ENCODE measurements around the gene ESAM. TPM values are rescaled to one million over a fixed set of nuclear protein-coding genes. Genes with fewer than 3 reads are reported as not detected.

ESAM gene
- 13.3 TPM for total RNA-seq
- 66.2 TPM for polyA plus RNA-seq

- under 1% methylated on average over 55 of the region's 55 CpGs for WGBS
- peaks cover under 1% of the 10 kb centered on the region for H3K36me3 ChIP-seq (ENCODE audit: insufficient read depth)
- DNase-seq (ENCODE audit: extremely low spot score), result no peak
- peak within 1 kb of the TSS; percentile 33 for H3K4me3 ChIP-seq (ENCODE audit: low read depth, low read length)
- peak within 1 kb of the TSS; percentile 48 for H3K27ac ChIP-seq (ENCODE audit: low read depth)
- H3K4me1 ChIP-seq (ENCODE audit: insufficient read depth), result no peaks in the 10 kb centered on the region
Measured at GRCh38 chr11:124762105-124762623, at the start of gene ESAM. ESAM (minus strand) TSS chr11:124762290; CDS start chr11:124762154, 136 bp downstream.

- no peaks in the 10 kb centered on the region for H3K4me1 ChIP-seq (ENCODE audit: insufficient read depth)
- H3K27ac ChIP-seq (ENCODE audit: low read depth), result no peak overlapping the region
- H3K4me3 ChIP-seq (ENCODE audit: low read depth, low read length), result no peak overlapping the region
- WGBS, result 77% methylated on average over 10 of the region's 10 CpGs
- peaks cover 2% of the 10 kb centered on the region for H3K36me3 ChIP-seq (ENCODE audit: insufficient read depth)
- DNase-seq (ENCODE audit: extremely low spot score), result no peak
Measured at GRCh38 chr11:124811399-124812125, 49.5 kb upstream of the ESAM start.

GRCh38 chr11:124807660-124808270 is 45.7 kb upstream of the ESAM start:
- H3K4me3 ChIP-seq (ENCODE audit: low read depth, low read length), result no peak overlapping the region
- no peak for DNase-seq (ENCODE audit: extremely low spot score)
- H3K4me1 ChIP-seq (ENCODE audit: insufficient read depth), result no peaks in the 10 kb centered on the region
- H3K36me3 ChIP-seq (ENCODE audit: insufficient read depth), result no peaks in the 10 kb centered on the region
- H3K27ac ChIP-seq (ENCODE audit: low read depth), result no peak overlapping the region
- WGBS, result 82% methylated on average over 6 of the region's 6 CpGs

DNA sequence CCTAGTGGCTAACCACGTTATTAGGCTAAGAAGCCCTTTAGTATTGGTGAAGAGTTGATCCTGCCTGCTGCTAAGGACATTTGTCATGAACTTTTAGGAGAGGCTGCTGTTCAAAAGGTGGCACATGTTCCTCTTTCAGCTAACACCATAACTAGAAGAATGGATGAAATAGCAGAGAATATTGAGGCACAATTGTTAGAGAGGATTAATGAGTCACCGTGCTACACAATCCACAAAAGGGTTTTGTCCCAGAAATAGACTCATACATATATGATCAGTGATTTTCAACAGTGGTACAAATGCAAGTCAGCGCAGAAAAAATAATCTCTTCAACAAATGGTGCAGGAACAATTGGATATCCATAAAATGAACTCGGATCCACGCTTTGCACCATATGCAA is 45.1 kb upstream of the ESAM start:
- no peaks in the 10 kb centered on the region for H3K36me3 ChIP-seq (ENCODE audit: insufficient read depth)
- H3K27ac ChIP-seq (ENCODE audit: low read depth), result no peak overlapping the region
- H3K4me1 ChIP-seq (ENCODE audit: insufficient read depth), result no peaks in the 10 kb centered on the region
- no peak overlapping the region for H3K4me3 ChIP-seq (ENCODE audit: low read depth, low read length)
- DNase-seq (ENCODE audit: extremely low spot score), result no peak
- WGBS, result 93% methylated on average over 5 of the region's 5 CpGs

DNA sequence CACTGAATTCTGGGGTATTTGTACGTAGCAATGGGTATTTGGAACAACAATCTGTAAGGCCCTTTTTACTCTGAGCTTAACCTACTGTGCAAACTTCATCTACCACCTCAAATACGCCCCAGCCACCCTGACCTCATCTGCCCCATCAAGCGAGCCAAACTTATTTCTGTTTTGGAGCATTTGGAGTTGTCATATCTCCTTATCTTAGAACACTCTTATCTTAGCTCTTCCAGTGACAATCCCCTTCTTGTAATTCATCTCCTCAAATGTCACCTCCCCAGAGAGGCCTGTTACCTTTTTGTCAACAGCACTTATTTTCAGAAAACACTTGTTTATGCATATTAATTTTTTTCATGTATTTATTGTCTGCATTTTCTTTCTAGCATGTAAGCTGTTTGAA is 42.8 kb upstream of the ESAM start:
- Histone ChIP-seq H3K4me1 (ENCODE audit: insufficient read depth) (no peaks in the 10 kb centered on the region), H3K36me3 (ENCODE audit: insufficient read depth) (no peaks in the 10 kb centered on the region), H3K4me3 (ENCODE audit: low read depth, low read length) (no peak overlapping the region), H3K27ac (ENCODE audit: low read depth) (no peak overlapping the region)
- DNase-seq (ENCODE audit: extremely low spot score), result no peak
- WGBS, result 90% methylated on average over 3 of the region's 3 CpGs

DNA sequence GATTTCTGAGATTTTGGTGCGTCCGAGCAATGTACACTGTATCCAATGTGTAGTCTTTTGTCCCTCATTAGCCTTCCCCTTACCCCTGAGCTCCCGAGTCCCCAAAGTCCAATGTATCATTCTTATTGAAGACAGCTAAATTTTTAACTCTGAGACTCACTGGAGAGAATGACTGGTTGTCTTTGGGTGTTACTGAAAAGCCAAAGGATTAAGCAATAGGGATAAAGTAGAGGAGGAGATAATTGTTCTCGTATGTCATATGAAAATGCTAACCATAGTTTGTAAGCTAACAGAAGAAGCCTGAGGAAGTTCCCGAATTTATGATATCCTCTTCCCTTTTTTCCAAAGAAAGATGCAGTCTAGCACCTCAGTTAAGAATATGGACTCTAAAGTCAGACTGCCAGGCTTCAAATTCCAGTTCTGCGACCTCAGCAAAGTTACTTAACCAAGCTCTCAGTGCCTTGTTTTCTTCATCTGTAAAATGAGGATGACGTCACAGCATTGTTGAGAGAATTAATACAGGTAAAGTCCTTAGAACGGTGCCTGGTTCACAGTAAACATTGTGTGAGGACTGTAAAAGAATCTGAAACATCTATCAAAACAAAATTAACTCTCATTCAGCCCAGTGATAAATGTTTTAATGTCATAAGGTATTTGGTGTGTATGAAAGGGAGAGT is 39.7 kb upstream of the ESAM start:
- Histone ChIP-seq H3K36me3 (ENCODE audit: insufficient read depth) (no peaks in the 10 kb centered on the region), H3K27ac (ENCODE audit: low read depth) (no peak overlapping the region), H3K4me3 (ENCODE audit: low read depth, low read length) (no peak overlapping the region), H3K4me1 (ENCODE audit: insufficient read depth) (no peaks in the 10 kb centered on the region)
- 70% methylated on average over 8 of the region's 8 CpGs for WGBS
- no peak for DNase-seq (ENCODE audit: extremely low spot score)

- DNase-seq (ENCODE audit: extremely low spot score), result no peak
- Histone ChIP-seq H3K36me3 (ENCODE audit: insufficient read depth) (no peaks in the 10 kb centered on the region), H3K4me3 (ENCODE audit: low read depth, low read length) (peak overlapping the region; percentile 86), H3K4me1 (ENCODE audit: insufficient read depth) (no peaks in the 10 kb centered on the region), H3K27ac (ENCODE audit: low read depth) (peak overlapping the region; percentile 98)
- WGBS, result 2% methylated on average over 8 of the region's 8 CpGs
Measured at GRCh38 chr11:124801014-124801413, 38.9 kb upstream of the ESAM start.

DNA sequence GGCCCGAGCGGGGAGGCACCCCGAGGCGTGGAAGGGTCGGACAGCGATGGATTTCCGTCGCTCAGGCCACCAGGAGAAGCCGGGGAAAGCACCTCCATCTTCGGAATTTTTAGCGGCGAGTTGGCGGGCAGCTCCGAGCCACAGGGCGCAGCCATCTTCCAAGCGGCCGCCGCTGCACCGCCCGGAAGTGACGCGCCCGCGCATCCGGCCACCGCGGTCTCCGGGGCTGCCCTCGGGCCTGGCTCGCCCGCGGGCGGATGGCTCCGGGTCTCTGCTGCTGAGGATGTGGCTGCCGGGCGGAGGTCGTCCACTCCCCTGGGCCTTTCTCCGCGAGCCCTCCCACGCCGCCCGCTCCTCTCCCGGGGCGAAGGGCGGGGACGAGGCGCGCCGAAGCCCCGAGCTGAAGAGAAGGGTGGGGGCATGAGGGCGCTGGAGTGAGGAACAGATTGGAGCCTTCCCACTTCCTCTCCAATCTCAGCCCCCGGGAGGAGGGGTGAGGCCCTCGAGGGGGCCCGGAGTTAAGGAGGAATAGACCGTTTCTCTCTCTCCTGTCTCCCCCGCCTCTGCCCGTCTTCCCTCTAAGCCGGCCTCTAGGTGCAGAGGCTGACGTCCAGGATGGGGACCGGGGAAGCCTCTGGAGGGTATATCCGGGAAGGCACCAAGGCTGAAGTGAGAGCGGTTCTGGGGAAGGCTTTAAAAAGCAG is 38.3 kb upstream of the ESAM start, which contains the start of gene MSANTD2:
Gene MSANTD2 (minus strand): TSS at position 181 of the 704 bp plus-strand sequence. CDS start 26 bp downstream, at position 155.
- under 1% methylated on average over 62 of the region's 62 CpGs for WGBS
- Histone ChIP-seq H3K27ac (ENCODE audit: low read depth) (peak within 1 kb of the TSS; percentile 98), H3K4me1 (ENCODE audit: insufficient read depth) (no peaks in the 10 kb centered on the region), H3K4me3 (ENCODE audit: low read depth, low read length) (peak within 1 kb of the TSS; percentile 86), H3K36me3 (ENCODE audit: insufficient read depth) (no peaks in the 10 kb centered on the region)
- DNase-seq (ENCODE audit: extremely low spot score), result peak; percentile 86

GRCh38 chr11:124799348-124800225 is 37.5 kb upstream of the ESAM start:
- WGBS, result under 1% methylated on average over 83 of the region's 83 CpGs

GRCh38 chr11:124798991-124799347 is 36.9 kb upstream of the ESAM start:
- Histone ChIP-seq H3K4me3 (ENCODE audit: low read depth, low read length) (peak overlapping the region; percentile 86), H3K4me1 (ENCODE audit: insufficient read depth) (no peaks in the 10 kb centered on the region), H3K36me3 (ENCODE audit: insufficient read depth) (peaks cover 1% of the 10 kb centered on the region), H3K27ac (ENCODE audit: low read depth) (no peak overlapping the region)
- no peak for DNase-seq (ENCODE audit: extremely low spot score)
- WGBS, result 2% methylated on average over 8 of the region's 8 CpGs

More at GRCh38 chr11:124799348-124800225, 37.5 kb upstream of the ESAM start:
- Histone ChIP-seq H3K36me3 (ENCODE audit: insufficient read depth) (peaks cover 1% of the 10 kb centered on the region), H3K4me1 (ENCODE audit: insufficient read depth) (no peaks in the 10 kb centered on the region), H3K27ac (ENCODE audit: low read depth) (peak overlapping the region; percentile 98), H3K4me3 (ENCODE audit: low read depth, low read length) (peak overlapping the region; percentile 86)
- no peak for DNase-seq (ENCODE audit: extremely low spot score)

DNA sequence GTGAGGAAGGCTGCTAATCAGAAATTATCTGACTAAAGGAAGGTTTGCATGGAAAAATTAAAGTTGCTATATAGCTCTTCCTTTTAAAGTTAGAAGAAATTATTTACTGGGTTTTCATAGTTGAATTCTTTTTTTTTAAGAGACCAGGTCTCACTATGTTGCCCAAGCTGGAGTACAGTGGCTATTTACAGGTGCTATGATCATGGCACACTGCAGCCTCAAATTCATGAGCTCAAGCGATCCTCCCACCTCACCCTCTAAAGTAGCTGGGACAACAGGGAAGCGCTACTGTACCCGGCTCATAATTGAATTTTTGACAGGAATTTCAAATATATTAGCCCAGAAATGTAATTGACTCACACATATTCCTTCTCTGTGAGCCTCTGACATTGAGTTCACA is 34.2 kb upstream of the ESAM start:
- Histone ChIP-seq H3K27ac (ENCODE audit: low read depth) (no peak overlapping the region), H3K36me3 (ENCODE audit: insufficient read depth) (peaks cover 1% of the 10 kb centered on the region), H3K4me3 (ENCODE audit: low read depth, low read length) (no peak overlapping the region), H3K4me1 (ENCODE audit: insufficient read depth) (no peaks in the 10 kb centered on the region)
- WGBS, result 88% methylated on average over 3 of the region's 3 CpGs
- no peak for DNase-seq (ENCODE audit: extremely low spot score)

DNA sequence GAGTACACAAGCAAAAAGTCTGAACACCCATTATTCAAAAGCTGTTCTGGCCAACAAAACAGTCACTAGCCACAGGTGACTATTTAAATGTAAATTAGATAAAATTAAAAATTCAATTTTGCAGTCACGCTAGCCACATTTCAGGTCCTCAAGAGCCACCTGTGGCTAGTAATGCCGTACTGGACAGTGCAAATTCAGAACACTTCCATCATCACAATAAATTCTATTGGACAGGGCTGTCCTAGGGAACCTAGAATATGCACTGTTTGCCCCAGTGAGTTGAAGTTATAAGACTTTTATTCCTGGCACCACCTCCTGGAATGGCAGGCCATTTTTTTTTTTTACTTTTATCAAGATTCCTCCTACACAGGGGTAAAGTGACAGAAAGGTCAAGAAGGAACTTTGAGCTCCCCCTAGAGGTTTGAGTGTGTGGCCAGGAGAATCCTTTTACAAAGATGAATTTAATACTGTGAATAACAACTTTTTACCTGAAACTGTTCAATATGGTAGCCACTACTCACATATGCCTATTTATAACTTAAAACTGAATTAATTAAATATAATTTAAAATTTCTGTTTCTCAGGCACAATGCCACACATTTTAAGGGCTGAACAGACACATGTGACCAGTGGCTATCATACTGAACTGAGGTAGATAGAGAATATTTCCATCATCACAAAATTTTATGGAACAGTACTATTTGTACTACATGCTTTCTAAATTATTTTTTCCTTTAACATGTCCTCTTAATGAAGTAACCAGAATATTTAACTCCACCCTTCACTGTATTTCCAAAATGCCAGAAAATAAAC is 31.6 kb upstream of the ESAM start:
- 83% methylated on average over 2 of the region's 2 CpGs for WGBS
- Histone ChIP-seq H3K36me3 (ENCODE audit: insufficient read depth) (peaks cover 1% of the 10 kb centered on the region), H3K27ac (ENCODE audit: low read depth) (no peak overlapping the region), H3K4me3 (ENCODE audit: low read depth, low read length) (no peak overlapping the region), H3K4me1 (ENCODE audit: insufficient read depth) (no peaks in the 10 kb centered on the region)
- DNase-seq (ENCODE audit: extremely low spot score), result no peak

Data from urinary bladder (tissue), 4 donors.